ENCODE measurements around the gene RNF31.

RNF31 gene

GRCh38 chr14:24160850-24161804 lies 13.8 kb downstream of the RNF31 start, which contains the start of gene IRF9:
Gene IRF9, plus strand, starts transcription at chr14:24161265. Its CDS starts 880 bp downstream, at chr14:24162145.
- no peak for TF ChIP-seq EZH2phosphoT487 (IDR thresholded peaks at IDR 0.05; ENCODE audit: borderline replicate concordance, low read length)
- TF ChIP-seq, protein P1, sequence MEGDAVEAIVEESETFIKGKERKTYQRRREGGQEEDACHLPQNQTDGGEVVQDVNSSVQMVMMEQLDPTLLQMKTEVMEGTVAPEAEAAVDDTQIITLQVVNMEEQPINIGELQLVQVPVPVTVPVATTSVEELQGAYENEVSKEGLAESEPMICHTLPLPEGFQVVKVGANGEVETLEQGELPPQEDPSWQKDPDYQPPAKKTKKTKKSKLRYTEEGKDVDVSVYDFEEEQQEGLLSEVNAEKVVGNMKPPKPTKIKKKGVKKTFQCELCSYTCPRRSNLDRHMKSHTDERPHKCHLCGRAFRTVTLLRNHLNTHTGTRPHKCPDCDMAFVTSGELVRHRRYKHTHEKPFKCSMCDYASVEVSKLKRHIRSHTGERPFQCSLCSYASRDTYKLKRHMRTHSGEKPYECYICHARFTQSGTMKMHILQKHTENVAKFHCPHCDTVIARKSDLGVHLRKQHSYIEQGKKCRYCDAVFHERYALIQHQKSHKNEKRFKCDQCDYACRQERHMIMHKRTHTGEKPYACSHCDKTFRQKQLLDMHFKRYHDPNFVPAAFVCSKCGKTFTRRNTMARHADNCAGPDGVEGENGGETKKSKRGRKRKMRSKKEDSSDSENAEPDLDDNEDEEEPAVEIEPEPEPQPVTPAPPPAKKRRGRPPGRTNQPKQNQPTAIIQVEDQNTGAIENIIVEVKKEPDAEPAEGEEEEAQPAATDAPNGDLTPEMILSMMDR (IDR thresholded peaks at IDR 0.05; ENCODE audit: low read depth, low read length, poor library complexity, severe bottlenecking): peak; percentile 97
- Histone ChIP-seq H3K79me2 (ENCODE audit: control insufficient read depth, low read length) (peaks cover 7% of the 10 kb centered on the region), H3K4me2 (ENCODE audit: low read length) (peak within 1 kb of the TSS; percentile 86), H3K4me3 (ENCODE audit: low read length) (peak within 1 kb of the TSS; percentile 74), H3F3A (ENCODE audit: control insufficient read depth, insufficient read depth) (no peaks in the 10 kb centered on the region), H3K27me3 (ENCODE audit: control insufficient read depth, low read length) (no peaks in the 10 kb centered on the region), H3K27ac (ENCODE audit: low read depth, low read length) (peak within 1 kb of the TSS; percentile 65), H3K9me3 (ENCODE audit: control insufficient read depth, insufficient read depth, low read length) (no peaks in the 10 kb centered on the region), H4K20me1 (ENCODE audit: control insufficient read depth, insufficient read depth, low read depth, low read length) (no peaks in the 10 kb centered on the region), H3K9me2 (replicated peaks; ENCODE audit: control insufficient read depth, low read length) (no peaks in the 10 kb centered on the region), H3K36me3 (ENCODE audit: control insufficient read depth, low read length) (peaks cover 62% of the 10 kb centered on the region), H3K4me1 (ENCODE audit: control insufficient read depth, low read length) (peaks cover 17% of the 10 kb centered on the region)

- H3F3A ChIP-seq (ENCODE audit: control insufficient read depth, insufficient read depth): no peaks in the 10 kb centered on the region
- peak overlapping the region; percentile 65; the same call in 1 of the 2 replicates for H3K27ac ChIP-seq (ENCODE audit: low read depth, low read length)
- H3K4me2 ChIP-seq (ENCODE audit: low read length): peak overlapping the region; percentile 86
- H3K79me2 ChIP-seq (ENCODE audit: control insufficient read depth, low read length): peaks cover 7% of the 10 kb centered on the region
- no peaks in the 10 kb centered on the region for H3K27me3 ChIP-seq (ENCODE audit: control insufficient read depth, low read length)
- peaks cover 60% of the 10 kb centered on the region for H3K36me3 ChIP-seq (ENCODE audit: control insufficient read depth, low read length)
- TF ChIP-seq, protein P1 (IDR thresholded peaks at IDR 0.05; ENCODE audit: low read depth, low read length, poor library complexity, severe bottlenecking): no peak
- TF ChIP-seq EZH2phosphoT487 (IDR thresholded peaks at IDR 0.05; ENCODE audit: borderline replicate concordance, low read length): no peak
- no peaks in the 10 kb centered on the region for H3K9me2 ChIP-seq (replicated peaks; ENCODE audit: control insufficient read depth, low read length)
- peaks cover 17% of the 10 kb centered on the region for H3K4me1 ChIP-seq (ENCODE audit: control insufficient read depth, low read length)
- peak overlapping the region; percentile 74 for H3K4me3 ChIP-seq (ENCODE audit: low read length)
- no peaks in the 10 kb centered on the region for H4K20me1 ChIP-seq (ENCODE audit: control insufficient read depth, insufficient read depth, low read depth, low read length)
- H3K9me3 ChIP-seq (ENCODE audit: control insufficient read depth, insufficient read depth, low read length): no peaks in the 10 kb centered on the region
Measured at GRCh38 chr14:24162093-24162492, 14.8 kb downstream of the RNF31 start.

- no peak overlapping the region for H3K4me3 ChIP-seq (ENCODE audit: low read length)
- no peaks in the 10 kb centered on the region for H3K9me3 ChIP-seq (ENCODE audit: control insufficient read depth, insufficient read depth, low read length)
- H3K36me3 ChIP-seq (ENCODE audit: control insufficient read depth, low read length): peaks cover 45% of the 10 kb centered on the region
- H3K4me2 ChIP-seq (ENCODE audit: low read length): no peak overlapping the region
- no peaks in the 10 kb centered on the region for H3K27me3 ChIP-seq (ENCODE audit: control insufficient read depth, low read length)
- peaks cover 7% of the 10 kb centered on the region for H3K79me2 ChIP-seq (ENCODE audit: control insufficient read depth, low read length)
- no peak overlapping the region for H3K27ac ChIP-seq (ENCODE audit: low read depth, low read length)
- 0 out of 2 replicates have a peak, but pooled peaks cover 3% of the 10 kb centered on the region for H3F3A ChIP-seq (ENCODE audit: control insufficient read depth, insufficient read depth)
- peaks cover 17% of the 10 kb centered on the region for H3K4me1 ChIP-seq (ENCODE audit: control insufficient read depth, low read length)
- TF ChIP-seq EZH2phosphoT487 (IDR thresholded peaks at IDR 0.05; ENCODE audit: borderline replicate concordance, low read length): no peak
- TF ChIP-seq, protein P1 (IDR thresholded peaks at IDR 0.05; ENCODE audit: low read depth, low read length, poor library complexity, severe bottlenecking): no peak
- H4K20me1 ChIP-seq (ENCODE audit: control insufficient read depth, insufficient read depth, low read depth, low read length): no peaks in the 10 kb centered on the region
- no peaks in the 10 kb centered on the region for H3K9me2 ChIP-seq (replicated peaks; ENCODE audit: control insufficient read depth, low read length)
Measured at GRCh38 chr14:24164518-24164991, 17.3 kb downstream of the RNF31 start.
